ENCODE data around the gene EFCAB10.

GRCh38 chr7:105521027-105521716 is 60.1 kb downstream of the EFCAB10 start:
- TF ChIP-seq ZC3H10 (CRISPR knock-in tag; IDR thresholded peaks at IDR 0.05) (no peak), POU6F1 (CRISPR knock-in tag; IDR thresholded peaks at IDR 0.05; ENCODE audit: borderline replicate concordance, low read depth) (no peak), SNAI2 (CRISPR knock-in tag; IDR thresholded peaks at IDR 0.05) (no peak), OSR1 (CRISPR knock-in tag; IDR thresholded peaks at IDR 0.05) (no peak), ZNF8 (CRISPR knock-in tag; IDR thresholded peaks at IDR 0.05) (no peak), ARNTL (CRISPR knock-in tag; IDR thresholded peaks at IDR 0.05; ENCODE audit: borderline replicate concordance, low read depth) (no peak)
- TF ChIP-seq, protein P1, sequence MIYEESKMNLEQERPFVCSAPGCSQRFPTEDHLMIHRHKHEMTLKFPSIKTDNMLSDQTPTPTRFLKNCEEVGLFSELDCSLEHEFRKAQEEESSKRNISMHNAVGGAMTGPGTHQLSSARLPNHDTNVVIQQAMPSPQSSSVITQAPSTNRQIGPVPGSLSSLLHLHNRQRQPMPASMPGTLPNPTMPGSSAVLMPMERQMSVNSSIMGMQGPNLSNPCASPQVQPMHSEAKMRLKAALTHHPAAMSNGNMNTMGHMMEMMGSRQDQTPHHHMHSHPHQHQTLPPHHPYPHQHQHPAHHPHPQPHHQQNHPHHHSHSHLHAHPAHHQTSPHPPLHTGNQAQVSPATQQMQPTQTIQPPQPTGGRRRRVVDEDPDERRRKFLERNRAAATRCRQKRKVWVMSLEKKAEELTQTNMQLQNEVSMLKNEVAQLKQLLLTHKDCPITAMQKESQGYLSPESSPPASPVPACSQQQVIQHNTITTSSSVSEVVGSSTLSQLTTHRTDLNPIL (CRISPR knock-in tag; IDR thresholded peaks at IDR 0.05; ENCODE audit: low read depth) = no peak
